ENCODE results near the gene CDK3. TPM values are rescaled to one million over a fixed set of nuclear protein-coding genes. Genes with fewer than 3 reads are reported as not detected.

CDK3 gene
- total RNA-seq: 1.6 and 2.4 TPM in 2 replicates

DNA sequence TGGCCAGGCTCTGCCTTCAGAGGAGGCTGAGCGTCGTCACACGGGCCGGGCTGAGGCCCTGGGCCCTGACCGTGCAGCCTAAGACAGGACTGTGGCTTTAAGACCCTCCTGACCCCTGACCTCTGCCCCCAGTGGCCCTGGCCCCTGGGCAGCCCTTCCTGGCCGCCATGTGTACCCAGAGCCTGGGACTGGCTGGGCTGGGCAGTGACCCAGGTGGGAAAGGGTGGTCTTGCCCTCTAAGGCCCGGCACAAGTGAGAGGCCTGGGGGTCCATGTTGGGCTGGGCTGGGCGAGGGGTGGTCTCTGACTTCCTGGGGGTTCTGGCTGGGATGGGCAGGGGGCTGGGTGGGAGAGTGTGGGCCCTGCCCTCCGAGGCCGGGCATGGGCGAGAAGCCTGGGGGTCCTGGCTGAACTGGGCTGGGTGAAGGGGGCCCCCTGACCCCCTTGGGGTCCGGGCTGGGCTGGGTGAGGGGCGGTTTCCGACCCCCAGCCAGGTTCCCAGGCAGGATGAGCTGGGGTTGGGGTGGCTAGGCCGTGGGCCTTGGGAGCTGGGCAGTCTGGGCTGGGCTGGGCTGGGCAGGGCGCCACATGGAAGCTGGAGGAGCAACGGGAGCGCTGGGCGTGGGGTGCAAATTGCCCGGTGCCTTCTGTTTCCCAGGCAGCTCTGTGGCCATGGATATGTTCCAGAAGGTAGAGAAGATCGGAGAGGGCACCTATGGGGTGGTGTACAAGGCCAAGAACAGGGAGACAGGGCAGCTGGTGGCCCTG is at the start of gene CDK3:
TSS of gene CDK3 (plus strand) at position 101 of the 767 bp plus-strand sequence. CDS start at position 672, 571 bp downstream.

DNA sequence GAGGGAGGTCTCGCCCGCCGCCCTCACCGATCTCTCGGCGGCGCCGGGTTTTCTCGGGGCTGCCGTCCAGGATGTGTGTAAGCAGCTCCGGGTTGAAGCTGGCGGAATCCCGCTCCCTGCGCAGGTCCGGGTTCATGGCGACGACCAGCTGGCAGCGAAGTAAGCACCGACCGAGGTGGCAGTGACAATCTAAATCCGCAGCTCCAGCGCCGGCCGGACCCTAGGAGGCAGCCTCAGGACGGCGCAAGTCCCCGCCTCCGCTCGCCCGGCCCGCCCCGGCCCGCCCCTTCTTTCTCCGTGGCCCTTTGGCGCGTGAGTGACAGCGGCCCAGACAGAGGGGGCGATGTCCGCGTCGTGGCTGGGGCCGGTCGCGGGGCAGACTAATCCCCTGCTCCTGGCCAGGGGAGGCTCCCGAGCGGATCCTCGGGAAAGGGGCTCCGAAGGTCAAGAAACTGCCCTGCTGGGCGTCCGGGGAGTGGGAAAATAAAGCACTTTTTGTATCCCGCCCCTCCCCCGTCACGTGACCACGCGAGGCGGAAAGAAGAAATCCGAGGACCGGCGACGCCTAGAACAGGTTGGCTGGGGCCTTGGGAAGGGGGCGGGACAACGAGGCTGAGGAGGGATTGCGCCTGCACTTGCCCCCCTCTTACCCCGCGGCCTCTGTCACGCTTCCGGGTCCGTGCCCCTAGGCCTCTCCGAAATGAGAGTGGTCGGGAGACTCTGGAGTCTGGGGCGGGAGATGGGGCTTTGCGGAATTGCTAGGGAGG is 21.5 kb upstream of the CDK3 start, which contains the start of the genes ACOX1 and TEN1:
TSS of gene ACOX1 (minus strand) at position 229 of the 767 bp plus-strand sequence. CDS start at position 136, 93 bp downstream.
TSS of gene TEN1 (plus strand) at position 303 of the 767 bp plus-strand sequence. CDS start 6,953 bp downstream, outside the sequence.

DNA sequence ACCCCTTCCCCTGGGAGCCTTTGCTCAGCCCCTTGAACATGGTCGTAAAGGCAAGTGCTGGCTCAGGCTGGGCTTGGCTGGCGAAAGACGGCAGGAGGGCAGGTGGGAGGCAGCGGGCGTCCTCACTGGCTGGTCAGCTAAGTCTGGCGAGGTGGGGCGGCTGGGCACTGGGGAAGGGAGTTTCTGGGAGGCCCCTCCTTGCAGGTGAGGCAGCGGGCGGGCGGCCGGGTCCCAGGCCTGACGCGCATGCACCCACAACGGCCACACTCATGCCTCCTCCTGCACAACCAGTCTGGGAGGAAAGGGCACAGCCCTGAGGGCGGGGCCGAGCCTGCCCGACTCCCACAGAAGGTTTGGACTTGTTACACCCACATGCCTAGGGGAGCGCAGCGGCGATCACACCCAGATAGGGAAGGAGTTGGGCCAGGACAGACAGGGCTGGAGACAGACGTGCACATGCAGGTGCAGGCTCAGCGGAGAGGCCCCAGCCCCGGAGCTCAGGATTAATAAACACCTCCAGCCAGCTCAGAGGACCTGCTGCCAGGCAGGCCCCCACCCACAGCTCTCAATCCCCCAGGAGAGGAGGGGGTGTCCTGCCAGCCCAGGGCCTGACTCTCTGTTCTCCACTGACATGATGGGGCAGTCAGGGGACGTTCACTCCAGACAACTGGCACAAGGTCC is 26.6 kb downstream of the CDK3 start, which contains the start of gene EVPL:
TSS of gene EVPL (minus strand) at position 148 of the 681 bp plus-strand sequence. CDS start at position 40, 108 bp downstream.

Other genes with a start within 250 kb of the CDK3 start
- 20.0 and 26.4 TPM in 2 replicates for gene GALK1, start 235.7 kb upstream of the CDK3 start, total RNA-seq
- gene UNK, start 216.0 kb upstream of the CDK3 start, total RNA-seq: 22.0 and 26.1 TPM in 2 replicates
- gene UNC13D, start 156.5 kb upstream of the CDK3 start, total RNA-seq: 0.12 and 0.20 TPM in 2 replicates
- gene WBP2, start 145.5 kb upstream of the CDK3 start, total RNA-seq: 35.1 and 43.8 TPM in 2 replicates
- 31.0 and 35.9 TPM in 2 replicates for gene TRIM47, start 122.3 kb upstream of the CDK3 start, total RNA-seq
- gene TRIM65, start 103.9 kb upstream of the CDK3 start, total RNA-seq: 23.9 and 24.8 TPM in 2 replicates
- gene MRPL38, start 96.0 kb upstream of the CDK3 start, total RNA-seq: 22.2 and 30.8 TPM in 2 replicates
- 2.7 and 9.9 TPM in 2 replicates for gene FBF1, start 59.8 kb upstream of the CDK3 start, total RNA-seq
- gene ACOX1, start 21.7 kb upstream of the CDK3 start, total RNA-seq: 37.6 and 47.4 TPM in 2 replicates
- 9.2 and 13.2 TPM in 2 replicates for gene TEN1, start 21.6 kb upstream of the CDK3 start, total RNA-seq
- gene EVPL, start 26.5 kb downstream of the CDK3 start, total RNA-seq: not detected in 2 replicates
- 40.8 and 48.2 TPM in 2 replicates for gene SRP68, start 71.7 kb downstream of the CDK3 start, total RNA-seq
- gene GALR2, start 73.9 kb downstream of the CDK3 start, total RNA-seq: not detected in 2 replicates
- gene ZACN, start 78.3 kb downstream of the CDK3 start, total RNA-seq: not detected in 2 replicates
- 44.9 and 59.0 TPM in 2 replicates for gene EXOC7, start 102.9 kb downstream of the CDK3 start, total RNA-seq
- not detected in 2 replicates for gene FOXJ1, start 140.4 kb downstream of the CDK3 start, total RNA-seq
- gene RNF157, start 239.6 kb downstream of the CDK3 start, total RNA-seq: 0.10 and 0.44 TPM in 2 replicates

All from cardiac ventricle fibroblast (primary cell).